Endothelial cell of umbilical vein (primary cell): ENCODE data around the gene HAT1. TPM values are rescaled to one million over a fixed set of nuclear protein-coding genes. Genes with fewer than 3 reads are reported as not detected.

Experiments
- BruUV-seq: library from RNA; stranded (reverse); fragments of 400-500 nt; replicated peaks from 2 replicates; lab custom pipeline; 2021; lab: Mats Ljungman, UMichigan
- CTCF ChIA-PET: fragments of 300-600, 350-600 bp; sonication (Branson Sonifier 250); formaldehyde crosslinking; loops from one replicate; lab custom pipeline; 2021; ENCODE audit warnings: antibody characterized with exemption, inconsistent platforms; lab: Charles Lee
- POLR2A ChIA-PET: fragments of 300-600, 350-600 bp; sonication (Branson Sonifier 250); formaldehyde crosslinking; loops from one replicate; lab custom pipeline; 2021; ENCODE audit warnings: antibody characterized with exemption, inconsistent platforms; lab: Charles Lee
- DNase-seq: peaks from one replicate; pipeline ENCODE4 v3.0.0-alpha.2; 2011; ENCODE audit warnings: low read depth, low spot score
- FAIRE-seq: peaks from 2 replicates; lab custom pipeline; 2011; peaks lifted over from hg19 to GRCh38; lab: Jason Lieb, UNC
- H2AFZ ChIP-seq: 2 replicates; pipeline ENCODE4 v1.6.0; 2012; ENCODE audit warnings: low read depth, low read length, control low read depth, inconsistent platforms
- H3K27ac ChIP-seq: 2 replicates; pipeline ENCODE4 v1.5.1; 2011; ENCODE audit warnings: low read depth, mild to moderate bottlenecking, control low read depth, low read length, moderate library complexity; ENCODE audit not compliant: insufficient read depth
- H3K27me3 ChIP-seq, 2 experiments: 2 replicates each; pipeline versions ENCODE4 v1.6.0 to v1.6.1; 2011; ENCODE audit warnings: low read length in 2 of 2, mixed read lengths in 1 of 2; ENCODE audit not compliant: control insufficient read depth in 2 of 2, insufficient read depth in 2 of 2
- H3K36me3 ChIP-seq, 2 experiments: 2 replicates in 1 of 2; 3 replicates in 1 of 2; pipeline ENCODE4 v1.5.1; 2011; ENCODE audit warnings: low read length in 2 of 2, mild to moderate bottlenecking in 1 of 2, moderate library complexity in 1 of 2; ENCODE audit not compliant: control insufficient read depth in 2 of 2, insufficient read depth in 2 of 2; ENCODE audit errors: extremely low read depth in 1 of 2
- H3K4me1 ChIP-seq: 3 replicates; pipeline ENCODE4 v1.5.1; 2011; ENCODE audit warnings: mild to moderate bottlenecking, low read length; ENCODE audit not compliant: control insufficient read depth, insufficient read depth; ENCODE audit errors: extremely low read depth
- H3K4me2 ChIP-seq: 2 replicates; pipeline ENCODE4 v1.6.1; 2011; ENCODE audit warnings: low read length, control low read depth, mixed read lengths; ENCODE audit not compliant: insufficient read depth
- H3K4me3 ChIP-seq, 3 experiments: fragments of 200-600 bp in 1 of 3; sonication (generic), shearing (Covaris generic) in 1 of 3; replicated peaks in 1 of 3; 2 replicates each; pipeline ENCODE4 v1.5.1; 2011 to 2016; ENCODE audit warnings: control low read depth in 3 of 3, low read length in 3 of 3, mild to moderate bottlenecking in 2 of 3, inconsistent platforms in 1 of 3, low read depth in 1 of 3, moderate library complexity in 1 of 3; ENCODE audit not compliant: insufficient read depth in 1 of 3
- H3K79me2 ChIP-seq: 2 replicates; pipeline ENCODE4 v1.6.0; 2012; ENCODE audit warnings: low read length, inconsistent platforms; ENCODE audit not compliant: control insufficient read depth, insufficient read depth
- H3K9ac ChIP-seq: replicated peaks from 2 replicates; pipeline ENCODE3; 2011; ENCODE audit warnings: low read length, control low read depth; ENCODE audit not compliant: insufficient read depth; ENCODE audit errors: extremely low read depth
- H3K9me1 ChIP-seq: replicated peaks from 3 replicates; pipeline ENCODE4 v1.6.0; 2011; ENCODE audit warnings: mild to moderate bottlenecking, low read length; ENCODE audit not compliant: control insufficient read depth, insufficient read depth; ENCODE audit errors: extremely low read depth
- H3K9me3 ChIP-seq: replicated peaks from 2 replicates; pipeline ENCODE4 v1.5.1; 2012; ENCODE audit warnings: low read length, inconsistent platforms; ENCODE audit not compliant: control insufficient read depth, insufficient read depth
- H4K20me1 ChIP-seq: replicated peaks from 2 replicates; pipeline ENCODE3; 2011; ENCODE audit warnings: mild to moderate bottlenecking, low read length; ENCODE audit not compliant: control insufficient read depth, insufficient read depth; ENCODE audit errors: extremely low read depth
- CTCF ChIP-seq, 2 donors: IDR thresholded peaks; 1 replicate in 1 of 2; 2 replicates in 1 of 2; pipeline ENCODE4 v1.5.1; 2011; ENCODE audit warnings: low read length in 2 of 2, mild to moderate bottlenecking in 2 of 2, moderate library complexity in 2 of 2, control low read depth in 1 of 2, inconsistent platforms in 1 of 2, low read depth in 1 of 2; ENCODE audit not compliant: insufficient read depth in 1 of 2; ENCODE audit errors: extremely low read depth in 1 of 2
- EZH2 ChIP-seq: IDR thresholded peaks from 2 replicates; pipeline ENCODE4 v1.6.1; 2012; ENCODE audit warnings: borderline replicate concordance, low read depth, mild to moderate bottlenecking, moderate library complexity, low read length, inconsistent platforms; ENCODE audit not compliant: severe bottlenecking
- FOS ChIP-seq: IDR thresholded peaks from 2 replicates; pipeline ENCODE4 v1.6.1; 2011; ENCODE audit warnings: mild to moderate bottlenecking, low read length, moderate library complexity, borderline replicate concordance; ENCODE audit not compliant: insufficient read depth
- GATA2 ChIP-seq: IDR thresholded peaks from 2 replicates; pipeline ENCODE4 v1.7.0; 2011; ENCODE audit warnings: low read depth, mild to moderate bottlenecking, moderate library complexity, mixed read lengths, low read length; ENCODE audit not compliant: insufficient read length, insufficient read depth
- JUN ChIP-seq: IDR thresholded peaks from 2 replicates; pipeline ENCODE4 v1.6.1; 2011; ENCODE audit warnings: borderline replicate concordance, low read depth; ENCODE audit not compliant: insufficient read length, insufficient read depth
- MYC ChIP-seq: IDR thresholded peaks from one replicate; pipeline ENCODE4 v1.6.1; 2011; ENCODE audit warnings: mild to moderate bottlenecking, low read depth, low read length
- POLR2A ChIP-seq: IDR thresholded peaks from 2 replicates; pipeline ENCODE4 v1.6.1; 2012; ENCODE audit warnings: low read depth, mild to moderate bottlenecking, control low read depth, low read length
- POLR2AphosphoS5 ChIP-seq: IDR thresholded peaks from 2 replicates; pipeline ENCODE4 v1.6.1; 2012; ENCODE audit warnings: low read depth, mild to moderate bottlenecking, control low read depth, low read length, moderate library complexity; ENCODE audit not compliant: insufficient read depth
- dilution Hi-C: fragments of 300-500 bp; cut with MboI; formaldehyde crosslinking; loops from one replicate; pipeline ENCODE4 v1.15.0; 2019; ENCODE audit warnings: low sequenced_read_pairs; ENCODE audit not compliant: extremely low pct_ligation_motif_present
- intact Hi-C: fragments of 100-400 bp; cut with micrococcal nuclease; formaldehyde crosslinking; loops from one replicate; pipeline ENCODE4 v1.10.0; 2022
- polyA plus RNA-seq, 4 experiments: library from polyadenylated mRNA; depleted of rRNA in 3 of 4; stranded (reverse) in 3 of 4; unstranded in 1 of 4; fragments of >200 nt; gene quantifications; 2 replicates each; pipeline versions ENCODE4 v1.2.1 to v1.2.3, GENCODE V29; 2011 to 2012; ENCODE audit warnings: missing spikeins in 1 of 4
- total RNA-seq: library from RNA; stranded (reverse); gene quantifications from 2 replicates; pipeline ENCODE4 v1.2.3, GENCODE V29; 2021
- TF ChIP-seq, protein P1 (sequence below): IDR thresholded peaks from 2 replicates; pipeline ENCODE4 v1.6.1; 2011; ENCODE audit not compliant: insufficient read depth, insufficient read length

The HAT1 gene
- total and polyA plus RNA-seq, 2 donors (not counting 3 experiments of a cell fraction or from before 2014, with no cell fraction given), result 27.4 to 50.3 TPM

- Histone ChIP-seq H3K27ac (no peak overlapping the region), H3K4me2 (no peak overlapping the region), H3K9me1 (no peaks in the 10 kb centered on the region), H3K36me3 (no peaks in the 10 kb centered on the region), H3K4me1 (no peaks in the 10 kb centered on the region), H3K9ac (no peak overlapping the region), H3K27me3 (no peaks in the 10 kb centered on the region), H3K4me3 (no peak overlapping the region), H3K9me3 (no peaks in the 10 kb centered on the region), H4K20me1 (no peaks in the 10 kb centered on the region), H2AFZ (no peak overlapping the region), H3K79me2 (no peaks in the 10 kb centered on the region)
- intact Hi-C loops (no loop called here), dilution Hi-C loops (no loop called here)
- no peak for FAIRE-seq
- BruUV-seq, result no TSS peak
- DNase-seq, result no peak
- TF ChIP-seq, protein P1, sequence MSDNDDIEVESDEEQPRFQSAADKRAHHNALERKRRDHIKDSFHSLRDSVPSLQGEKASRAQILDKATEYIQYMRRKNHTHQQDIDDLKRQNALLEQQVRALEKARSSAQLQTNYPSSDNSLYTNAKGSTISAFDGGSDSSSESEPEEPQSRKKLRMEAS, result no peak
- no peak for TF ChIP-seq FOS
- no peak for TF ChIP-seq POLR2A
- no peak for TF ChIP-seq GATA2
- TF ChIP-seq EZH2, result no peak
- TF ChIP-seq POLR2AphosphoS5, result no peak
- no peak for TF ChIP-seq CTCF (IDR thresholded peaks at IDR 0.05; ENCODE audit: extremely low read depth in 1 of 2, insufficient read depth in 1 of 2, low read depth in 1 of 2, low read length in 2 of 2)
- no peak for TF ChIP-seq MYC
- no peak for TF ChIP-seq JUN
- ChIA-PET CTCF (interaction anchor here (0.6 kb wide), 1 partner anchor 576 kb away, joined by 6 read pairs; no protein-coding TSS in a partner anchor), POLR2A (no interaction called here)
Measured at GRCh38 chr2:171909266-171909665, 13.0 kb upstream of the HAT1 start.
